ENCODE data around the gene ULBP1. TPM values are rescaled to one million over a fixed set of nuclear protein-coding genes. Genes with fewer than 3 reads are reported as not detected.
"Not testable (repeated sequence)": the region's sequence is repeated elsewhere in the genome, so short reads cannot be mapped to it uniquely, and the experiment has no call there.

Gene ULBP1
- total RNA-seq, 1 experiment from 2014 or later, result 1.6 TPM

DNA sequence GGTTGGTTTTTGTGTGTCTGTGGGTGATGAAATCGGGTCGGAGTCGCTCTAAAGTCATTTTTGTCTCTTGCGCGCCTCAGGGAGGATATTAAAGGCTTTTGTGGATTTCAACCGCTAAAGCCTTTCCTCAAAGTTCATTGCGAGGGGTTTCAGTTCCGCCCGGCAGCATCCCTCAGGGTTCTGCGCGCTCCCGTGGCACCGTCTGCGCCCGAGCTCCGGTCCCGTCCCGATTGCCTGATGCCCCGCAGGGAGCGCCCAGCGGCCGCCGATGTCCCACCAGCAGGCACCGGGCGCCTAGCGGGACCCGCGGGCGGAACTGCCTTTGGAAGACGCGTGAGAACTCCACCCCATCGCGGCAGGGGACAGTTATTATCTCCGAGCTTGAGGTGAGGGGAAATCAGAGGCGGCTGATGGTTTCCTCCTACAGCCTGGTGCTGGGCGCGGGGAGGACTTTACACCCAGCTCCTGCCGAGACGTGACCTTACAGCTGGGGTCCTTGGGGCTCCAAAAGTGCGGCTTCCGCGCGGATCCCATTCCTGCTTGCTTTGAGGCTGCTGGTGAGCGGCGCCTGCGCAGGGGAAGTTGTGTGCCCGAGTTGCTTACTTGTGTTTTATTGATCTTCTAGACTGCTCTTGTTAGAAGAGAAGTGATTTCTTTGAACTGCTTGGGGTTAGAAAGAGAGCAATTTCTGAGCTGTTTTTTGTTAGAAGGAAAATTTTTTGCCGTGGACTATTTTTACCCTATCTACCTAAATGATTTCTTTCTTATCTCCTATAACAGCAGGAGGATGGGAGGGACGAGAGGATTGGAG lies 27.1 kb downstream of the ULBP1 start:
- Histone ChIP-seq H3T11ph (ENCODE audit: low read length) (no peak overlapping the region), H3K23ac (ENCODE audit: insufficient read length, low read depth, low read length) (no peak overlapping the region), H2BK15ac (ENCODE audit: low read depth, low read length) (no peak overlapping the region), H3K4me2 (ENCODE audit: insufficient read depth, insufficient read length, low read length) (peak overlapping the region; percentile 37), H4K91ac (ENCODE audit: insufficient read length, low read depth, low read length) (no peak overlapping the region), H3K9ac (ENCODE audit: extremely low read depth, insufficient read length, low read length) (no peak overlapping the region), H3K4ac (ENCODE audit: low read depth, low read length) (no peak overlapping the region), H4K20me1 (ENCODE audit: control insufficient read depth, insufficient read depth, insufficient read length) (no peaks in the 10 kb centered on the region), H3K9me3 (ENCODE audit: control insufficient read depth, low read depth, low read length) (no peaks in the 10 kb centered on the region), H3K23me2 (ENCODE audit: insufficient read length, low read depth, low read length, poor library complexity, severe bottlenecking) (peaks cover 5% of the 10 kb centered on the region), H2AFZ (ENCODE audit: low read length) (no peak overlapping the region), H2BK12ac (ENCODE audit: insufficient read length, low read depth, low read length) (no peak overlapping the region), H3K27me3 (ENCODE audit: insufficient read depth, low read length) (peaks cover 79% of the 10 kb centered on the region), H2AK5ac (ENCODE audit: insufficient read length, low read length) (no peak overlapping the region), H2BK120ac (ENCODE audit: low read depth, low read length, poor library complexity, severe bottlenecking) (no peak overlapping the region), H3K18ac (ENCODE audit: insufficient read length, low read depth, low read length) (no peak overlapping the region), H2BK20ac (ENCODE audit: low read depth, low read length, poor library complexity, severe bottlenecking) (no peak overlapping the region), H2BK5ac (ENCODE audit: insufficient read length, low read length) (no peak overlapping the region), H4K5ac (ENCODE audit: insufficient read length, low read depth, low read length) (no peak overlapping the region), H3K27ac (ENCODE audit: insufficient read length, low read depth, low read length) (no peak overlapping the region), H3K14ac (ENCODE audit: insufficient read depth, low read length) (no peak overlapping the region), H4K8ac (replicated peaks; ENCODE audit: insufficient read length, low read depth, low read length) (no peak overlapping the region), H3K79me2 (ENCODE audit: insufficient read depth, low read length) (no peaks in the 10 kb centered on the region), H3K4me1 (ENCODE audit: insufficient read depth, low read length) (no peaks in the 10 kb centered on the region), H3K56ac (ENCODE audit: insufficient read length, low read depth, low read length) (no peak overlapping the region), H3K79me1 (ENCODE audit: insufficient read depth, low read depth, low read length, poor library complexity, severe bottlenecking) (no peaks in the 10 kb centered on the region)
- DNase-seq, result no peak
- no peaks in the 10 kb centered on the region; a peak in 2 of 7 replicates for H3K36me3 Mint-ChIP-seq (ENCODE audit: insufficient read depth in 1 of 3, low read depth in 3 of 3)
- H3K4me1 Mint-ChIP-seq, result peaks cover 27% of the 10 kb centered on the region in 2 experiments
- no peak overlapping the region for H3K27ac Mint-ChIP-seq
- no CpG with 5 or more reads among the region's 49 CpGs for WGBS (ENCODE audit: extremely low coverage, insufficient read length, low lambda C conversion rate)
- H3K4me3 Mint-ChIP-seq, result peak overlapping the region; percentile 53 to 71
- H3K9me3 Mint-ChIP-seq, result peaks cover 0 to 10% of the 10 kb centered on the region in 2 experiments; a peak in 3 of 5 replicates
- peaks cover 99% of the 10 kb centered on the region for H3K27me3 Mint-ChIP-seq (ENCODE audit: low read depth)
- TF ChIP-seq, protein P1, sequence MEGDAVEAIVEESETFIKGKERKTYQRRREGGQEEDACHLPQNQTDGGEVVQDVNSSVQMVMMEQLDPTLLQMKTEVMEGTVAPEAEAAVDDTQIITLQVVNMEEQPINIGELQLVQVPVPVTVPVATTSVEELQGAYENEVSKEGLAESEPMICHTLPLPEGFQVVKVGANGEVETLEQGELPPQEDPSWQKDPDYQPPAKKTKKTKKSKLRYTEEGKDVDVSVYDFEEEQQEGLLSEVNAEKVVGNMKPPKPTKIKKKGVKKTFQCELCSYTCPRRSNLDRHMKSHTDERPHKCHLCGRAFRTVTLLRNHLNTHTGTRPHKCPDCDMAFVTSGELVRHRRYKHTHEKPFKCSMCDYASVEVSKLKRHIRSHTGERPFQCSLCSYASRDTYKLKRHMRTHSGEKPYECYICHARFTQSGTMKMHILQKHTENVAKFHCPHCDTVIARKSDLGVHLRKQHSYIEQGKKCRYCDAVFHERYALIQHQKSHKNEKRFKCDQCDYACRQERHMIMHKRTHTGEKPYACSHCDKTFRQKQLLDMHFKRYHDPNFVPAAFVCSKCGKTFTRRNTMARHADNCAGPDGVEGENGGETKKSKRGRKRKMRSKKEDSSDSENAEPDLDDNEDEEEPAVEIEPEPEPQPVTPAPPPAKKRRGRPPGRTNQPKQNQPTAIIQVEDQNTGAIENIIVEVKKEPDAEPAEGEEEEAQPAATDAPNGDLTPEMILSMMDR (conservative IDR thresholded peaks at IDR 0.05), result no peak

DNA sequence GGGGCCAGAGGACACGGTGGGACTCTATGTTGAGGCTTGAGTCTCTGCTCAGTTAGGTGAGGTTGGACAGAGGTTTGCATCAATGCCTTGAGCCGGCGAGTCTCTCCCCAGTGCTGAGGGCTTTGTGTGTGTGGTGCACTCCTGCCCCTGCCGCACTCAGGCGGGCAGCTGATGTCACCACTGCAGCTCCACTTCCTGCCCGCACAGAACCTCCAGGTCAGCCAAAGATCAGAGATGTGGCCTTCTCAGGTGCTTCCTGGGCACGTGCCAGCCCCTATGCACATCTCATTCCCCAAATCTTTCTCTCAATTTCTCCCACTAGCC lies 27.7 kb downstream of the ULBP1 start:
- WGBS (ENCODE audit: extremely low coverage, insufficient read length, low lambda C conversion rate), result no CpG with 5 or more reads among the region's 7 CpGs
- H3K9me3 ChIP-seq (ENCODE audit: control insufficient read depth, low read depth, low read length); H2BK15ac ChIP-seq (ENCODE audit: low read depth, low read length); H3K4me2 ChIP-seq (ENCODE audit: insufficient read depth, insufficient read length, low read length); H3K4ac ChIP-seq (ENCODE audit: low read depth, low read length); H4K8ac ChIP-seq (replicated peaks; ENCODE audit: insufficient read length, low read depth, low read length); H4K91ac ChIP-seq (ENCODE audit: insufficient read length, low read depth, low read length); H3K4me1 ChIP-seq (ENCODE audit: insufficient read depth, low read length); H2BK120ac ChIP-seq (ENCODE audit: low read depth, low read length, poor library complexity, severe bottlenecking); H4K5ac ChIP-seq (ENCODE audit: insufficient read length, low read depth, low read length); H3K36me3 Mint-ChIP-seq (ENCODE audit: insufficient read depth in 1 of 3, low read depth in 3 of 3); H3K14ac ChIP-seq (ENCODE audit: insufficient read depth, low read length); H3K9me3 Mint-ChIP-seq; H2BK12ac ChIP-seq (ENCODE audit: insufficient read length, low read depth, low read length); H3K56ac ChIP-seq (ENCODE audit: insufficient read length, low read depth, low read length); H3T11ph ChIP-seq (ENCODE audit: low read length); H4K20me1 ChIP-seq (ENCODE audit: control insufficient read depth, insufficient read depth, insufficient read length); H2BK5ac ChIP-seq (ENCODE audit: insufficient read length, low read length); H2AFZ ChIP-seq (ENCODE audit: low read length); H3K27ac Mint-ChIP-seq; H3K23me2 ChIP-seq (ENCODE audit: insufficient read length, low read depth, low read length, poor library complexity, severe bottlenecking); H3K23ac ChIP-seq (ENCODE audit: insufficient read length, low read depth, low read length); H3K79me1 ChIP-seq (ENCODE audit: insufficient read depth, low read depth, low read length, poor library complexity, severe bottlenecking); H3K27ac ChIP-seq (ENCODE audit: insufficient read length, low read depth, low read length); DNase-seq; H3K79me2 ChIP-seq (ENCODE audit: insufficient read depth, low read length); H3K18ac ChIP-seq (ENCODE audit: insufficient read length, low read depth, low read length); H2BK20ac ChIP-seq (ENCODE audit: low read depth, low read length, poor library complexity, severe bottlenecking); H3K9ac ChIP-seq (ENCODE audit: extremely low read depth, insufficient read length, low read length); H2AK5ac ChIP-seq (ENCODE audit: insufficient read length, low read length): not testable (repeated sequence)
- peak overlapping the region; percentile 53 to 71 for H3K4me3 Mint-ChIP-seq
- H3K4me1 Mint-ChIP-seq, result peaks cover 27% of the 10 kb centered on the region in 2 experiments
- H3K27me3 Mint-ChIP-seq (ENCODE audit: low read depth), result peaks cover 99% of the 10 kb centered on the region
- peaks cover 77% of the 10 kb centered on the region for H3K27me3 ChIP-seq (ENCODE audit: insufficient read depth, low read length)

Measured in H9 (cell line).